Measurements from ENCODE around the gene KCP.

The KCP gene

GRCh38 chr7:128869944-128870285 is 40.6 kb downstream of the KCP start:
- DNase-seq, result no peak

- peak; percentile 75 for DNase-seq
These were observed 41.2 kb downstream of the KCP start for GRCh38 chr7:128869138-128869943.

- no peak for DNase-seq
These were observed 41.8 kb downstream of the KCP start for GRCh38 chr7:128868624-128869137.

- DNase-seq, result no peak
These were observed 42.5 kb downstream of the KCP start for GRCh38 chr7:128867842-128868623.

- no peak for DNase-seq
These were observed 43.3 kb downstream of the KCP start for GRCh38 chr7:128867241-128867640.

GRCh38 chr7:128865996-128866877 is 44.3 kb downstream of the KCP start:
- no peak for DNase-seq

- no peak for DNase-seq
These were observed 45.2 kb downstream of the KCP start for GRCh38 chr7:128865303-128865702.

- DNase-seq, result peak; percentile 68
These were observed 47.0 kb downstream of the KCP start for GRCh38 chr7:128863433-128863989.

GRCh38 chr7:128862571-128863432 is 47.7 kb downstream of the KCP start, which contains the start of gene ATP6V1F:
Gene ATP6V1F, plus strand, starts transcription at chr7:128862856. Its CDS starts 49 bp downstream, at chr7:128862905.
- peak; percentile 100 for DNase-seq

- no peak for DNase-seq
These were observed 48.4 kb downstream of the KCP start for GRCh38 chr7:128861957-128862570.

GRCh38 chr7:128860158-128861073 is 50.1 kb downstream of the KCP start:
- DNase-seq, result no peak

GRCh38 chr7:128859232-128860157 is 51.0 kb downstream of the KCP start:
- DNase-seq, result no peak

GRCh38 chr7:128858380-128859231 is 51.9 kb downstream of the KCP start:
- no peak for DNase-seq

- no peak for DNase-seq
These were observed 54.3 kb downstream of the KCP start for GRCh38 chr7:128856001-128856718.

GRCh38 chr7:128855559-128855958 is 55.0 kb downstream of the KCP start:
- DNase-seq, result no peak

GRCh38 chr7:128854396-128854795 is 56.1 kb downstream of the KCP start:
- no peak for DNase-seq

GRCh38 chr7:128853799-128854198 is 56.7 kb downstream of the KCP start:
- no peak for DNase-seq
